AG10803 (cell line): ENCODE results near the gene EBI3.
"Not testable (repeated sequence)": the region's sequence is repeated elsewhere in the genome, so short reads cannot be mapped to it uniquely, and the experiment has no call there.

Source experiments
- DNase-seq: peaks from one replicate; pipeline ENCODE4 v3.0.0; 2010; ENCODE audit warnings: low read depth
- H3K4me3 ChIP-seq: 2 replicates; pipeline ENCODE4 v1.5.1; 2011; ENCODE audit warnings: mild to moderate bottlenecking, low read length, control low read depth
- TF ChIP-seq, protein P1 (sequence below): conservative IDR thresholded peaks from 2 replicates; pipeline ENCODE4 v1.5.1; 2011; ENCODE audit warnings: mild to moderate bottlenecking, low read length, control low read depth, inconsistent platforms

The EBI3 gene

GRCh38 chr19:4186087-4186993 lies 43.0 kb upstream of the EBI3 start:
- peak; percentile 56 for DNase-seq
- no peak overlapping the region for H3K4me3 ChIP-seq
- TF ChIP-seq, protein P1, sequence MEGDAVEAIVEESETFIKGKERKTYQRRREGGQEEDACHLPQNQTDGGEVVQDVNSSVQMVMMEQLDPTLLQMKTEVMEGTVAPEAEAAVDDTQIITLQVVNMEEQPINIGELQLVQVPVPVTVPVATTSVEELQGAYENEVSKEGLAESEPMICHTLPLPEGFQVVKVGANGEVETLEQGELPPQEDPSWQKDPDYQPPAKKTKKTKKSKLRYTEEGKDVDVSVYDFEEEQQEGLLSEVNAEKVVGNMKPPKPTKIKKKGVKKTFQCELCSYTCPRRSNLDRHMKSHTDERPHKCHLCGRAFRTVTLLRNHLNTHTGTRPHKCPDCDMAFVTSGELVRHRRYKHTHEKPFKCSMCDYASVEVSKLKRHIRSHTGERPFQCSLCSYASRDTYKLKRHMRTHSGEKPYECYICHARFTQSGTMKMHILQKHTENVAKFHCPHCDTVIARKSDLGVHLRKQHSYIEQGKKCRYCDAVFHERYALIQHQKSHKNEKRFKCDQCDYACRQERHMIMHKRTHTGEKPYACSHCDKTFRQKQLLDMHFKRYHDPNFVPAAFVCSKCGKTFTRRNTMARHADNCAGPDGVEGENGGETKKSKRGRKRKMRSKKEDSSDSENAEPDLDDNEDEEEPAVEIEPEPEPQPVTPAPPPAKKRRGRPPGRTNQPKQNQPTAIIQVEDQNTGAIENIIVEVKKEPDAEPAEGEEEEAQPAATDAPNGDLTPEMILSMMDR = peak; percentile 83

DNA sequence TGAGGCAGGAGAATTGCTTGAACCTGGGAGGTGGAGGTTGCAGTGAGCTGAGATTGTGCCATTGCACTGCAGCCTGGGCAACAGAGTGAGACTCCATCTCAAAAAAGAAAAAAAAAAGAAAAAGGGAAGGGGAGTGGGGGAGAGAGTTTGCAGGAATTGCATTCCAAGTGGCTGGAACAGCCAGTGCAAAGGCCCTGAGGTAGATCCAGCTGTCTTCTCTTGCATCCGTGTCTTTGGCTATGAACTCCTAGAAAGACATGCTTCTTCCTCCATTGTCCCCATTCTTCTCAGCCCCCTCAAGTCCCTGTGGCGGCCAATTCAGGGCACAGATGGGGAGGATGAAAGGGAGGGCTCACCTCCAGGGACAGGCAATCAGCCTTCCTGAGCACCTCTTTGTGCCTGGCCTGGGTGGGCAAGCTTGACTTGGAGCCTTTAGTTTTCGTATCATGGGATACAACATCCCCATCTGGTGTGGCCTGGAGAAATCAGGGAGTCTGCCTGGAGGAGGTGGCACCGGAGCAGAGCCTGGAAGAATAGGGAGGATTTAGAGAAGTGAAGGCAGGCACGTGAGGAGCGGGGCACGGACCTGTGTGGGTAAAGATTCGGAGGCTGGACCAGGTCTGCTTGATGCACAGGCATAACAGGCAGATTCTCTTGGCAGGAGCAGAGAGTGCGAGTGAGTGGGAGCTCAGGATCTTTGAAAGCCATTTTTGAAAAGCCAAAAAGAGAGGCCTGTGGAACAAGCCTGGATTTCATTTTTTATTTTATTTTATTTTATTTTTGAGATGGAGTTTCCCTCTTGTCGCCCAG lies 41.8 kb upstream of the EBI3 start:
- H3K4me3 ChIP-seq = no peak overlapping the region
- no peak for DNase-seq
- TF ChIP-seq, protein P1 = no peak

GRCh38 chr19:4189641-4190040 lies 39.7 kb upstream of the EBI3 start:
- TF ChIP-seq, protein P1 = no peak
- H3K4me3 ChIP-seq = no peak overlapping the region

DNA sequence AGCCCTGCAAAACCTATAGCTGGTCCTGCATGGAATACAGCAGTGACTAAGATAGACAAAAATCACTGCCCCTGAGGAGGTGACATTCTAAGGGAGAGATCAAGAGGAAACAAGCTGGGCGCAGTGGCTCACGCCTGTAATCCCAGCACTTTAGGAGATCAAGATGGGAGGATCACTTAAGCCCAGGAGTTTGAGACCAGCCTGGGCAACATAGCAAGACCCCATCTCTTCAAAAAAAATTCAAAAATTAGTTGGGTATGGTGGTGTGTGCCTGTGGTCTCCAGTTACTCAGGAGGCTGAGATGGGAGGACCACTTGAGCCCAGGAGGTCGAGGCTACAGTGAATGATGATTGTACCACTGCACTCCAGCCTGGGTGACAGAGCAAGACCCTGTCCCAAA lies 36.8 kb upstream of the EBI3 start:
- not testable (repeated sequence) for H3K4me3 ChIP-seq

More at GRCh38 chr19:4189641-4190040, 39.7 kb upstream of the EBI3 start:
- no peak for DNase-seq

DNA sequence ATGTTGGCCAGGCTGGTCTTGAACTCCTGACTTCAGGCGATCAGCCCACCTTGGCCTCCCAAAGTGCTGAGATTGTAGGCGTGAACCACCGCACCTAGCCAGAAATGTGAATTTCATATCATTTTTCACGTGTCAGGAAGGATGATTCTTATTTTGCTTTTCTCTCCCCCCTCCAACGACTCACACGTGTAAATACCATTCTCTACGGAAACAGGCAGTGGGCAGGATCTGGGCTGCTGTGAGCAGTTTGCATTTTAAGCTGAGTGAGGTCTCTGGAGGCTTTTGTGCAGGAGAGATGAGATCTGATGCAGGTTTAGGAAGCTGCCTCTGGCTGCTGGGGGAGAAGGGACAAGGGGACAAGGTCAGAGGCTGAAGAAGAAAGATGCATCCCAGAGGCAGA lies 35.0 kb upstream of the EBI3 start:
- TF ChIP-seq, protein P1 = no peak
- DNase-seq = no peak
- no peak overlapping the region for H3K4me3 ChIP-seq

More for the DNA sequence above, 36.8 kb upstream of the EBI3 start:
- not testable (repeated sequence) for DNase-seq

- no peak for DNase-seq
- no peak overlapping the region for H3K4me3 ChIP-seq
- TF ChIP-seq, protein P1 = no peak
These were observed 33.3 kb upstream of the EBI3 start for GRCh38 chr19:4196009-4196408.

DNA sequence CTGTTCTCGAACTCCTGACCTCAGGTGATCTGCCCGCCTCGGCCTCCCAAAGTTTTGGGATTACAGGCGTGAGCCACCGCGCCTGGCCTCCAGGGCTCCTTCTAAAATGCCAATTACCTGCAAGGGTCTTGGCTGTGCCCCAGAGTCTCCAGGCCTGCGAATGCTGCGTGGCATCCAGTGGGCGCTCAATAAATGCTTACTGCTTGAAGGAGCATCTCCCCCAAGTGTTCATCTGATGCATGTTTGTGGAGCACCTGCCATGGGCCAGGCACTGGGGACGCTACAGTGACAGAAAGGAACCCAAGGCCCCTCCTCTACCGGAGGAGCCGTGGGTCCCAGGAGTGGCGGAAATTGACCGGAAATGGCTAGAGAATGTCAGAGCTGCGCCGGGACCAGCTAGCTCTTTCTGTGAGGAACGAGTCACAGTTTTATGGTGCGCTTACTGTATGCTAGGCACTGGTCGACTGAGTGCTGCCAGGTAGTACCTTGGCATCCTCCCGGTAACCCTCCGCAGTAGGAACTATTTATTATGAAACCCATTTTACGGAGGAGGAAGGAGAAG lies 32.7 kb upstream of the EBI3 start:
- DNase-seq = no peak
- H3K4me3 ChIP-seq = no peak overlapping the region
- TF ChIP-seq, protein P1 = no peak
